Neural cell (in vitro differentiated cells): ENCODE data around the gene OR2T33. TPM values are rescaled to one million over a fixed set of nuclear protein-coding genes. Genes with fewer than 3 reads are reported as not detected.

ENCODE experiments used
- H2AFZ ChIP-seq: fragments of 200-600, 300-800 bp; sonication (generic), shearing (Covaris generic); 2 replicates; pipeline ENCODE4 v1.6.0; 2014; ENCODE audit warnings: low read depth, mild to moderate bottlenecking, antibody characterized with exemption, low read length, moderate library complexity
- H3F3A ChIP-seq: fragments of 200-600 bp; shearing (Covaris generic); 2 replicates; pipeline ENCODE4 v1.6.1; 2016; ENCODE audit warnings: mild to moderate bottlenecking, moderate library complexity, mixed read lengths, antibody characterized with exemption, low read length; ENCODE audit not compliant: insufficient read depth, poor library complexity, severe bottlenecking
- H3K27ac ChIP-seq: fragments of 200-600, 300-800 bp; sonication (generic), shearing (Covaris generic); 2 replicates; pipeline ENCODE4 v1.5.1; 2014; ENCODE audit warnings: mild to moderate bottlenecking, low read length, moderate library complexity
- H3K27me3 ChIP-seq: fragments of 300-800, 200-600 bp; sonication (generic), shearing (Covaris generic); 2 replicates; pipeline ENCODE4 v1.6.0; 2014; ENCODE audit warnings: mild to moderate bottlenecking, low read depth, low read length, moderate library complexity; ENCODE audit not compliant: insufficient read depth
- H3K36me3 ChIP-seq: fragments of 300-800, 200-600 bp; sonication (generic), shearing (Covaris generic); 2 replicates; pipeline ENCODE4 v1.5.1; 2014; ENCODE audit warnings: mild to moderate bottlenecking, antibody characterized with exemption, low read length, moderate library complexity; ENCODE audit not compliant: insufficient read depth
- H3K4me2 ChIP-seq: fragments of 300-800, 200-600 bp; sonication (generic), shearing (Covaris generic); 2 replicates; pipeline ENCODE4 v1.6.0; 2014; ENCODE audit warnings: mild to moderate bottlenecking, low read length
- H3K4me3 ChIP-seq: fragments of 300-800, 200-600 bp; sonication (generic), shearing (Covaris generic); 2 replicates; pipeline ENCODE4 v1.5.1; 2014; ENCODE audit warnings: mild to moderate bottlenecking, low read length, moderate library complexity
- H3K79me2 ChIP-seq: fragments of 200-600 bp; shearing (Covaris generic); replicated peaks from 2 replicates; pipeline ENCODE4 v1.6.0; 2014; ENCODE audit warnings: mild to moderate bottlenecking, low read length, moderate library complexity; ENCODE audit not compliant: insufficient read depth
- H3K9ac ChIP-seq: fragments of 300-800, 200-600 bp; sonication (generic), shearing (Covaris generic); 2 replicates; pipeline ENCODE4 v1.6.1; 2016; ENCODE audit warnings: mild to moderate bottlenecking, low read length, mixed read lengths
- H3K9me2 ChIP-seq: fragments of 200-600 bp; shearing (Covaris generic); 2 replicates; pipeline ENCODE4 v1.6.1; 2016; ENCODE audit warnings: mild to moderate bottlenecking, low read length, mixed read lengths; ENCODE audit not compliant: insufficient read depth
- H3K9me3 ChIP-seq: fragments of 200-600, 300-800 bp; sonication (generic), shearing (Covaris generic); 2 replicates; pipeline ENCODE4 v1.6.1; 2016; ENCODE audit warnings: mild to moderate bottlenecking, mixed run types, low read length, moderate library complexity, mixed read lengths
- H4K20me1 ChIP-seq: fragments of 200-600 bp; shearing (Covaris generic); 2 replicates; pipeline ENCODE4 v1.6.1; 2016; ENCODE audit warnings: mild to moderate bottlenecking, mixed run types; ENCODE audit not compliant: insufficient read depth
- EP300 ChIP-seq: fragments of 450-650 bp; conservative IDR thresholded peaks from 2 replicates; pipeline ENCODE4 v1.6.1; 2014; ENCODE audit warnings: antibody characterized with exemption, mild to moderate bottlenecking, moderate library complexity; ENCODE audit not compliant: poor library complexity, severe bottlenecking
- EZH2 ChIP-seq: fragments of 200-600, 300-800 bp; shearing (Covaris generic), sonication (generic); IDR thresholded peaks from 2 replicates; pipeline ENCODE4 v1.6.1; 2014; ENCODE audit warnings: antibody characterized with exemption, low read length, borderline replicate concordance, mild to moderate bottlenecking; ENCODE audit not compliant: insufficient read depth, poor library complexity, severe bottlenecking
- MXI1 ChIP-seq: fragments of 450-650 bp; conservative IDR thresholded peaks from 2 replicates; pipeline ENCODE4 v1.6.1; 2014; ENCODE audit warnings: antibody characterized with exemption, mild to moderate bottlenecking; ENCODE audit not compliant: poor library complexity, severe bottlenecking
- POLR2AphosphoS5 ChIP-seq: IDR thresholded peaks from 2 replicates; pipeline ENCODE4 v1.6.1; 2012
- RAD21 ChIP-seq: fragments of 450-650 bp; conservative IDR thresholded peaks from 2 replicates; pipeline ENCODE4 v1.6.1; 2014; ENCODE audit warnings: antibody characterized with exemption, mild to moderate bottlenecking, moderate library complexity
- SMC3 ChIP-seq: fragments of 450-650 bp; conservative IDR thresholded peaks from 2 replicates; pipeline ENCODE4 v1.6.1; 2014; ENCODE audit warnings: antibody characterized with exemption, mild to moderate bottlenecking, moderate library complexity; ENCODE audit not compliant: poor library complexity
- TAF1 ChIP-seq: IDR thresholded peaks from 2 replicates; pipeline ENCODE4 v1.6.1; 2012; ENCODE audit warnings: low read depth
- polyA plus RNA-seq: library from polyadenylated mRNA; depleted of rRNA; stranded (reverse); fragments of >200 nt; gene quantifications from 2 replicates; pipeline ENCODE4 v1.2.3, GENCODE V29; 2014
- TF ChIP-seq, protein P1 (sequence below): IDR thresholded peaks from 2 replicates; pipeline ENCODE4 v1.6.1; 2012; ENCODE audit warnings: borderline replicate concordance
- TF ChIP-seq, protein P2 (sequence below): fragments of 450-650 bp; IDR thresholded peaks from 2 replicates; pipeline ENCODE4 v1.5.1; 2014; ENCODE audit warnings: antibody characterized with exemption, mild to moderate bottlenecking, moderate library complexity; ENCODE audit not compliant: poor library complexity, severe bottlenecking

The OR2T33 gene
- polyA plus RNA-seq, 1 donor from 2014 or later = not detected

DNA sequence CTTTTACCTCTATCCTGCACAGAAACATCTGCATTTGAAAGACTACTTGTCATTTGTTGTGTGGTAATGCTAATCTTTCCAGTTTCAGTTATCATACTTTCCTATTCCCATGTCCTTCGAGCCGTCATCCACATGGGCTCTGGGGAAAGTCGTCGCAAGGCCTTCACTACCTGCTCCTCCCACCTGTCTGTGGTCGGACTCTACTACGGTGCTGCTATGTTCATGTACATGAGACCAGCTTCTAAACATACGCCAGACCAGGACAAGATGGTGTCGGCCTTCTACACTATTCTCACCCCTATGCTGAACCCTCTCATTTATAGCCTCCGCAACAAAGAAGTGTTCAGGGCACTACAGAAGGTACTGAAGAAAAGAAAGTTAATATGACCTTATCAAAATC is 38.3 kb downstream of the OR2T33 start:
- Histone ChIP-seq H3K27ac (no peak overlapping the region), H3K36me3 (no peaks in the 10 kb centered on the region), H3K9ac (no peak overlapping the region), H3F3A (no peaks in the 10 kb centered on the region), H4K20me1 (no peaks in the 10 kb centered on the region), H3K4me3 (no peak overlapping the region), H3K9me2 (no peaks in the 10 kb centered on the region), H3K9me3 (peaks cover 6% of the 10 kb centered on the region), H3K4me2 (no peak overlapping the region), H3K79me2 (no peaks in the 10 kb centered on the region), H3K27me3 (no peaks in the 10 kb centered on the region), H2AFZ (no peak overlapping the region)
- TF ChIP-seq EZH2 (no peak), SMC3 (no peak), EP300 (no peak), RAD21 (no peak)

DNA sequence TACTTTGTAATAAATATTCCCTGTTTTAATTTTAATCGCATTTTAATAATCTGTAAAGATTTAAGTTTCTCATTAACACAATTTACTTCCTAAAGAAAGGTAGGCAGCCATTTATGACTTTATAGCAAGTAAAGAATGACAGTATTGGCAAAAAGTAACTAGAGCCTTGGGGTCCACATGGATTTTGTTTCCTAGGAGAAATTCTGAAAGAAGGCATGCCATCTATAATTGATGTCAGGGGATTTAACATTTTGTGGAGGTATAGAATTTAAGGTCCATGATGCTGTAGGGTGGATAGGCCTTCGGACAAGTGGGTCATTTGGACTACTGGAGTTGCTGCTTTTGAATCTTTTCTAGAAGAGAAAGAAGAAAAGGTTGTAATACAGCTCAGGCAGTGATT is 46.7 kb downstream of the OR2T33 start, which contains the start of gene OR2M4:
Gene OR2M4 (plus strand): TSS at position 301 of the 400 bp plus-strand sequence. CDS start 7,512 bp downstream, outside the sequence.
- Histone ChIP-seq H3K9ac (no peak within 1 kb of the TSS), H3K36me3 (no peaks in the 10 kb centered on the region), H3K4me2 (no peak within 1 kb of the TSS), H3K9me2 (no peaks in the 10 kb centered on the region), H3K27me3 (no peaks in the 10 kb centered on the region), H3K4me3 (no peak within 1 kb of the TSS), H3K9me3 (no peaks in the 10 kb centered on the region), H4K20me1 (no peaks in the 10 kb centered on the region), H3F3A (no peaks in the 10 kb centered on the region), H2AFZ (no peak within 1 kb of the TSS), H3K27ac (no peak within 1 kb of the TSS), H3K79me2 (no peaks in the 10 kb centered on the region)
- TF ChIP-seq TAF1 (no peak), SMC3 (no peak), POLR2AphosphoS5 (no peak)
- TF ChIP-seq, protein P1, sequence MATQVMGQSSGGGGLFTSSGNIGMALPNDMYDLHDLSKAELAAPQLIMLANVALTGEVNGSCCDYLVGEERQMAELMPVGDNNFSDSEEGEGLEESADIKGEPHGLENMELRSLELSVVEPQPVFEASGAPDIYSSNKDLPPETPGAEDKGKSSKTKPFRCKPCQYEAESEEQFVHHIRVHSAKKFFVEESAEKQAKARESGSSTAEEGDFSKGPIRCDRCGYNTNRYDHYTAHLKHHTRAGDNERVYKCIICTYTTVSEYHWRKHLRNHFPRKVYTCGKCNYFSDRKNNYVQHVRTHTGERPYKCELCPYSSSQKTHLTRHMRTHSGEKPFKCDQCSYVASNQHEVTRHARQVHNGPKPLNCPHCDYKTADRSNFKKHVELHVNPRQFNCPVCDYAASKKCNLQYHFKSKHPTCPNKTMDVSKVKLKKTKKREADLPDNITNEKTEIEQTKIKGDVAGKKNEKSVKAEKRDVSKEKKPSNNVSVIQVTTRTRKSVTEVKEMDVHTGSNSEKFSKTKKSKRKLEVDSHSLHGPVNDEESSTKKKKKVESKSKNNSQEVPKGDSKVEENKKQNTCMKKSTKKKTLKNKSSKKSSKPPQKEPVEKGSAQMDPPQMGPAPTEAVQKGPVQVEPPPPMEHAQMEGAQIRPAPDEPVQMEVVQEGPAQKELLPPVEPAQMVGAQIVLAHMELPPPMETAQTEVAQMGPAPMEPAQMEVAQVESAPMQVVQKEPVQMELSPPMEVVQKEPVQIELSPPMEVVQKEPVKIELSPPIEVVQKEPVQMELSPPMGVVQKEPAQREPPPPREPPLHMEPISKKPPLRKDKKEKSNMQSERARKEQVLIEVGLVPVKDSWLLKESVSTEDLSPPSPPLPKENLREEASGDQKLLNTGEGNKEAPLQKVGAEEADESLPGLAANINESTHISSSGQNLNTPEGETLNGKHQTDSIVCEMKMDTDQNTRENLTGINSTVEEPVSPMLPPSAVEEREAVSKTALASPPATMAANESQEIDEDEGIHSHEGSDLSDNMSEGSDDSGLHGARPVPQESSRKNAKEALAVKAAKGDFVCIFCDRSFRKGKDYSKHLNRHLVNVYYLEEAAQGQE = no peak
- TF ChIP-seq, protein P2, sequence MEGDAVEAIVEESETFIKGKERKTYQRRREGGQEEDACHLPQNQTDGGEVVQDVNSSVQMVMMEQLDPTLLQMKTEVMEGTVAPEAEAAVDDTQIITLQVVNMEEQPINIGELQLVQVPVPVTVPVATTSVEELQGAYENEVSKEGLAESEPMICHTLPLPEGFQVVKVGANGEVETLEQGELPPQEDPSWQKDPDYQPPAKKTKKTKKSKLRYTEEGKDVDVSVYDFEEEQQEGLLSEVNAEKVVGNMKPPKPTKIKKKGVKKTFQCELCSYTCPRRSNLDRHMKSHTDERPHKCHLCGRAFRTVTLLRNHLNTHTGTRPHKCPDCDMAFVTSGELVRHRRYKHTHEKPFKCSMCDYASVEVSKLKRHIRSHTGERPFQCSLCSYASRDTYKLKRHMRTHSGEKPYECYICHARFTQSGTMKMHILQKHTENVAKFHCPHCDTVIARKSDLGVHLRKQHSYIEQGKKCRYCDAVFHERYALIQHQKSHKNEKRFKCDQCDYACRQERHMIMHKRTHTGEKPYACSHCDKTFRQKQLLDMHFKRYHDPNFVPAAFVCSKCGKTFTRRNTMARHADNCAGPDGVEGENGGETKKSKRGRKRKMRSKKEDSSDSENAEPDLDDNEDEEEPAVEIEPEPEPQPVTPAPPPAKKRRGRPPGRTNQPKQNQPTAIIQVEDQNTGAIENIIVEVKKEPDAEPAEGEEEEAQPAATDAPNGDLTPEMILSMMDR = no peak

DNA sequence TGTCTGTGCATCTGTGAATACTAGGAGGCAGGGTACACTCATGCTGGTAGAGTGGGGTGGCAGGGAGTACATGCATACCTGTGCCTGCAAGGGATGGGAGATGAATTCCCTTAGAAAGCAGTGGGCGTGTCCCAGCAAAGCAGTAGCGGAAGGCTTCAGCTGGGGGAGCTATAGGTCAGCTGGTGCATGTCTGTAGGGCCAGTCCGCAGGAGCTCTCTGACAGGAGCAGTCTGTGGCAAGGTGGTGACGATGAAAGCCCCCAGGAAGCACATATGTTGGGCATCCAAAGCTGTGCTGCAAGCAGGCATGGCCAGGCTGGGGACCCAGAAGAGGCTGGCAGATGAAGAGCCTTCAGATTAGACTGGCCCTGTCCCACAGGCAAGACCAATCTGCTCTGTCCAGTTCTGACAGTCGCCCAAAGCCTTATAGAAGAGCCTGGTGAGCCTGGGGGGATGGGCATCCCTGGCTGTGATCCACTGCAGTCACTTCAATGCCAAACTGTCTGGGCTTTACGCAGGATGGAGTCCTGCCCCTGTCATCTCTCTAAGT is 48.3 kb downstream of the OR2T33 start:
- no peaks in the 10 kb centered on the region for H3K9me3 ChIP-seq
- H3K27ac ChIP-seq = no peak overlapping the region
- no peak overlapping the region for H3K4me3 ChIP-seq
- H3F3A ChIP-seq = no peaks in the 10 kb centered on the region
- H3K9ac ChIP-seq = no peak overlapping the region
- H4K20me1 ChIP-seq = no peaks in the 10 kb centered on the region
- no peak for TF ChIP-seq POLR2AphosphoS5
- TF ChIP-seq EP300 = no peak
- TF ChIP-seq MXI1 = no peak
- TF ChIP-seq TAF1 = no peak
- TF ChIP-seq EZH2 = no peak
- TF ChIP-seq, protein P2 = no peak
- no peak for TF ChIP-seq RAD21
- TF ChIP-seq SMC3 = no peak
- TF ChIP-seq, protein P1 = no peak
- no peaks in the 10 kb centered on the region for H3K79me2 ChIP-seq
- H3K27me3 ChIP-seq = no peaks in the 10 kb centered on the region
- H3K36me3 ChIP-seq = no peaks in the 10 kb centered on the region
- no peak overlapping the region for H3K4me2 ChIP-seq
- H3K9me2 ChIP-seq = no peaks in the 10 kb centered on the region
- no peak overlapping the region for H2AFZ ChIP-seq
